Activated naive CD4-positive, alpha-beta T cell treated with anti-CD3 and anti-CD28 coated beads, Interleukin-2, amount 50 U/mL, for 16 hours (primary cell): ENCODE measurements around the gene ZNF808.
A peak's percentile ranks its signal among the peaks of the same experiment; 100 is the strongest.
"Not testable (repeated sequence)": the region's sequence is repeated elsewhere in the genome, so short reads cannot be mapped to it uniquely, and the experiment has no call there.

Experiments
- DNase-seq: peaks from one replicate; pipeline ENCODE4 v3.0.0-alpha.2; 2020

The ZNF808 gene

GRCh38 chr19:52536448-52536800 is 9.0 kb downstream of the ZNF808 start:
- DNase-seq: peak; percentile 57

- DNase-seq: not testable (repeated sequence)
Observed at GRCh38 chr19:52538815-52539214, 11.3 kb downstream of the ZNF808 start.

GRCh38 chr19:52541176-52541575 is 13.7 kb downstream of the ZNF808 start:
- not testable (repeated sequence) for DNase-seq

- DNase-seq: no peak
Observed at GRCh38 chr19:52541608-52542007, 14.1 kb downstream of the ZNF808 start.

- not testable (repeated sequence) for DNase-seq
Observed at GRCh38 chr19:52542541-52542940, 15.1 kb downstream of the ZNF808 start.

- DNase-seq: no peak
Observed at GRCh38 chr19:52542984-52543664, 15.7 kb downstream of the ZNF808 start.

GRCh38 chr19:52554216-52554971 is 26.9 kb downstream of the ZNF808 start:
- no peak for DNase-seq

- DNase-seq: no peak
Observed at GRCh38 chr19:52557231-52557995, 29.9 kb downstream of the ZNF808 start.

GRCh38 chr19:52558732-52559445 is 31.4 kb downstream of the ZNF808 start:
- not testable (repeated sequence) for DNase-seq

GRCh38 chr19:52561611-52562010 is 34.1 kb downstream of the ZNF808 start:
- DNase-seq: not testable (repeated sequence)

- DNase-seq: no peak
Observed at GRCh38 chr19:52566121-52566520, 38.7 kb downstream of the ZNF808 start.

- DNase-seq: no peak
Observed at GRCh38 chr19:52566588-52566987, 39.1 kb downstream of the ZNF808 start.

GRCh38 chr19:52567921-52568320 is 40.5 kb downstream of the ZNF808 start:
- no peak for DNase-seq

- peak; percentile 11 for DNase-seq
Observed at GRCh38 chr19:52569638-52569999, 42.2 kb downstream of the ZNF808 start.

GRCh38 chr19:52570000-52570861 is 42.8 kb downstream of the ZNF808 start, which contains the start of gene ZNF701:
Gene ZNF701 (plus strand): TSS chr19:52570287. CDS start chr19:52574148, 3,861 bp downstream.
- DNase-seq: peak; percentile 91

- no peak for DNase-seq
Observed at GRCh38 chr19:52584736-52585440, 57.4 kb downstream of the ZNF808 start.

GRCh38 chr19:52585604-52586003 is 58.1 kb downstream of the ZNF808 start:
- no peak for DNase-seq

- DNase-seq: no peak
Observed at GRCh38 chr19:52590728-52591127, 63.3 kb downstream of the ZNF808 start.

- DNase-seq: no peak
Observed at GRCh38 chr19:52592301-52592700, 64.8 kb downstream of the ZNF808 start.

- DNase-seq: not testable (repeated sequence)
Observed at GRCh38 chr19:52593441-52593840, 66.0 kb downstream of the ZNF808 start.

GRCh38 chr19:52599241-52599640 is 71.8 kb downstream of the ZNF808 start:
- no peak for DNase-seq
